GM18499 (cell line): ENCODE results near the gene CLDND2.
"Not testable (repeated sequence)": the region's sequence is repeated elsewhere in the genome, so short reads cannot be mapped to it uniquely, and the experiment has no call there.

Experiments
- ATAC-seq: cut with Tn5 transposase; IDR thresholded peaks from one replicate; pipeline ENCODE4 v1.9.1; 2021; ENCODE audit warnings: moderate number of reproducible peaks; ENCODE audit not compliant: insufficient read depth, unreplicated experiment

The CLDND2 gene, protein sequence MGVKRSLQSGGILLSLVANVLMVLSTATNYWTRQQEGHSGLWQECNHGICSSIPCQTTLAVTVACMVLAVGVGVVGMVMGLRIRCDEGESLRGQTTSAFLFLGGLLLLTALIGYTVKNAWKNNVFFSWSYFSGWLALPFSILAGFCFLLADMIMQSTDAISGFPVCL

DNA sequence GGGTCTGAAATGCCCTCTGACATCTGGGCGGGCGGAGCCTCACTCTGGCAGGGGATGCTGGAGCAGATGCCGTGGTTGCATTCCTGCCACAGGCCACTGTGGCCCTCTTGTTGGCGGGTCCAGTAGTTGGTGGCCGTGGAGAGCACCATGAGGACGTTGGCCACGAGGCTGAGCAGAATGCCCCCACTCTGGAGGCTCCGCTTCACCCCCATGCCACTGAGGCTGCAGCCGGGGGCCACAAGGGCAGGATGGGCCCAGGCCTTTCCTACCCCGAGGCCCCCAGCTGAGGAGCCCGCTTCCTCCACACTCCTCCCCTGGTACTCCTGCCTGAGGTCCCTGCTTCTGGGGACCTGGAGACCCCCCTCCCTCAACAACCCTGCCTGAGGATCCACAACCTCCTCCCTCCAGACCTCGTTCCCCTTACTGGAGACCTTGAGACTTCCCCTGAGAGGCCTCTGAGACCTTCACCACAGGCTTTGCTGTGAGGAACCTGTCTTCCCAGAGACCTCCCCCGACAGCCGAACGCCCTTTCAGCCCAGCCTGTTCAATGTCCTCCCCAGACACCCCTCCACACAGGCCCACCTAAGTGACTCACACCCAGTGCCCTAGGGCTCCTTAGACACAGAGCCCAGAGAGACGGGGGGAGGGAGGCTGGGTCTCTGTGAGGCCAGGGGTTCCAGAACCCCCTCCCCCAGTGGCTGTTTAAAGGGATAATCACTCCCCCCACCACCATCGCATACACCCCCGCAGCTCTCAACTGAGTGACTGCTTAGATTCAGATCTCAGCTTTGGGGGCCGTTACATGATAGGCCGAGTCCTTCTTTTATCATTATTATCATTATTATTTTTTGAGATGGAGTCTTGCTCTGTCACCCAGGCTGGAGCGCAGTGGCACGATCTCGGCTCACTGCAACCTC is at the start of gene CLDND2:
CLDND2 (minus strand) TSS at position 638 of the 917 bp plus-strand sequence; CDS start at position 212, 426 bp downstream.
- ATAC-seq, result no peak

DNA sequence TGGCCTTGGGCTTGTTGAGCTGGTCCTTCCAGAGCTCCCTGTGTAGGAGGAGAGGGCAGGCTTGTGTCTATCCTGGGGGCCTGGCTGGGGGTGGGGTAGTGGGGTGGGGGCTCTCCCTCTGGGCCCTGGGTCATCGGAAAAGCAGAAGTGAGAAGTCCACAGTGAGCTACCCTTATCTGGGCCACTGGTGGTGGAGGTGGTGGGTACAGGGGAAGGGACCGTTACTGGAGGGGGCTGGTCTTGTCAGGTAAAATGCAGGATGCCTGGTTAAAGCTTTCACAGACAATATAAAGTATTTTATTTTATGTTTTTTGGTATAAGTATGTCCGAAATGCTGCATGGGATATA is 49.0 kb upstream of the CLDND2 start:
- no peak for ATAC-seq

DNA sequence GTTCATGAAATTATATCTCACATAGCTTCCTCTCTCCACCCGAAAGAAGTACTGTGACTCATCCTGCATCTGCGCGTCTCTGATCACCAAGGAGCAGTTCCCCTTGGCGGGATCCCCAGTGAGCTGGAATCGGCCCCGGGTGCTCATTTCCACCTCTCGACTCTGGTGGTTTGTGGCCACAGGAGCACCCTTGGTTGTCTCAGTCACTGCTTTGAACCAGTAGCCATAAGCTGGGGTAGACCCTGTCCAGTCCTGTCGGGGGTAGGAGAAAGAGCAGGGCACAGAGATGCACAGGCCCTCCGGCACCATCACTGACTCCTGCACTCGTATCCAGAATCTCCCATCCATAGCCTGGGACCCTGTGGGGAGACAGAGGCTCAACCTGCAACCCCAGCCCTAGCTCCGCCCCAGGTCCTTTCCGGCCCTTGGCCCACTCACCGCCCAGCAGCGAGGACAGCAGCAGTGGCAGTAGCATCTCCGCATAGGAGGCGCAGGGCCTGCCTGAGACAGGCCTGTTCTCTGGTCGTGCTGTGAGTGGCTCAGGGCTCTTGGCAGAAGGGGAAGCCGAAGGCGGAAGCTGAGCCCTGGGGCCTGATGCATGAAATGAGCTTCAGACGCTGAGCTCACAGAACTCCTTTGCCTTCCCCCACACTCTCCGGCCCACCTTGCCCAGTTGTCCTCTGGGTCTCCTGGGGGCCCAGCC is 48.5 kb upstream of the CLDND2 start, which contains the start of gene SIGLEC10:
SIGLEC10 (minus strand) TSS at position 536 of the 703 bp plus-strand sequence; CDS start at position 475, 61 bp downstream.
- no peak for ATAC-seq

GRCh38 chr19:51416422-51416821 is 47.6 kb upstream of the CLDND2 start:
- not testable (repeated sequence) for ATAC-seq

- ATAC-seq, result no peak
Observed at GRCh38 chr19:51415187-51415586, 46.4 kb upstream of the CLDND2 start.

GRCh38 chr19:51410950-51411748 is 42.3 kb upstream of the CLDND2 start:
- ATAC-seq, result no peak

DNA sequence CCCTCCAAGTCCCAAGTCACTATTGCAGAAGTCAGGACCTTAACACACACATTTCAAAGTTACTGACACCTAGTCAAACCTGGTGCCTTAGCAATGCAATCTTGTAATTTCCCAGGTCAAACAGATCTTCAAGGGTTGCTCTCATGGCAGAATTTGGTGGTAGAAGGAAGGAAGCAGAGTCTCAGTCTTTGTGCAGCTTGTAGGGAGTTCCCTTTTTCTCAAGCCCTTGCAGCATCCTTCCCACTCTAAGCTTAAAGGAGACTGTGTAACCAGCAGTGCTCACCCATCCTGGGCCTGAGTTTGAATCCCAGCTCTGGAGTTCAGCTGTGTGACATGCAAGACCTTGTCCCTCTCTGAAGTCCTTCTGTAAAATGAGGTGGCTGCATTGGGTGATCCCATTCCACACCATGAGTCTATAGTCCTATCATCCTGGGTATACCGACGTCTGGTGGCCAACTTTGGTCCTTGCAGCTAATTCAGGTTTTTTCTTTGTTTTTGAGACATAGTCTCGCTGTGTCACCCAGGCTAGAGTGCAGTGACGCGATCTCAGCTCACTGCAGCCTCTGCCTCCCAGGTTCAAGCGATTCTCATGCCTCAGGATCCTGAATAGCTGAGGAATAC is 38.8 kb upstream of the CLDND2 start:
- ATAC-seq, result no peak

GRCh38 chr19:51402117-51402516 is 33.3 kb upstream of the CLDND2 start:
- ATAC-seq, result no peak

DNA sequence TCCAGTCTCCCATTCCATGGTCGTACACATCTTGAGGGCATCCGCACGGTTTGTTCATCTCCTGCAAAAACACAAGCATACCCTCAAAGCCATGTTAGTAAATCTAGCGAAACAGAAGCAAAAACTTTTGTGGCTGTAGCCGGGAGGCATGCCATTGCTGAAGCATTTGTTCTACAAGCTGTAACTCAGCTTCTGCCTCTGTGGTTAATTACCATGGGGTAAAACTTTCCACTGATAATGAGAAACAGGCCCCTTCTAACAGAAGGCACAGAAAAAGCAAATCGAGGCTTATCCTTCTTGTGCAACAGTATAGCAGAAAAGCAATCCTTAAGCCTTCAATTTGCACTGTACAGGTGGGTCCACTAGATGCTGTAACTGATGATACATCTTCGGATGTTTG is 31.1 kb upstream of the CLDND2 start:
- not testable (repeated sequence) for ATAC-seq

DNA sequence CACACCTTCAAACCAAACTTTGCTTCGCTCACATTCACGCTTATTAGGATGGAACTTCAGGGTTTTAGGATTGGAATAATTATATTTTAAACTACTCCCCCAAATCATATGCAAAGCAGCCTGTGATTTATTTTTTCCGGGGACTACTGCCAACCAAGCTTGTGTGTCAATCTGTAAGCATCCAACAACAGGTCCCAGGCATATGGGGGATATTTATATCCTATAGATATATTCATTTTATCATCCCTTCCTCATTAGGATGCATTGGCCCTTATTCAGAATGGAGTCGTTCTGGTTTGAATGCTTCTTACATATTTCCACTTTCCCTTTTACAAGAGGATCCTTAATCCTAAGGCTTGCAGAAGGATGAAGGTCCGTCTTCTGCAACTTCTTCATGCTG is 30.4 kb upstream of the CLDND2 start:
- ATAC-seq, result no peak

DNA sequence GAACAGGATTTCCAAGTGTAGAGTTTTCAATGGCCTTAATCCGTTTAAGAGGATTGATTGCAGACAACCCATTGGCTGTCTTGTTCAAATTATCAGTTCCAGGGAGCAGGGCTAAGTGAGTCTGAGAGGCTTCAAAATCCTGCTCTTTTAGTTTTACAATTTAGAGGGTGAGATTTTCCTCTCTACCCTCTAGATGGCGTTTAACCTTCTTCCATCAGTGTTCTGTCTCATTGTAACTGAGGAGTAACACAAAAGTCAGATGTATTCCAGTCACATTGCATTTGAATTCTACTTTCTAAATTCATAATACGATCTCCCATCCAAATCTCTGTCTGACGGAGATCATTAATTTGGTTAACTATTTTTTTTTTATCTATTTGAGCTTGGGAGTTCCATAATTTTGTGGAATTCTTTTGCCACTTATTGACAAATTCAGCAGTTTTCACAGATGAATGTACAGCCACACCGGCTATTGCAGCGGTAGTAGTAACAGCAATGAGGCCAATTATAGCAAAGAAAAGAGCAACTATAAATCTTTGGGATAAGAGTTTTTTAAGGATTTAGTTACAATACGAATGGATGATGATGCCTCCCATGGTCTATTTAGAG is 29.4 kb upstream of the CLDND2 start:
- ATAC-seq, result no peak

GRCh38 chr19:51397453-51397852 is 28.6 kb upstream of the CLDND2 start:
- ATAC-seq, result not testable (repeated sequence)

DNA sequence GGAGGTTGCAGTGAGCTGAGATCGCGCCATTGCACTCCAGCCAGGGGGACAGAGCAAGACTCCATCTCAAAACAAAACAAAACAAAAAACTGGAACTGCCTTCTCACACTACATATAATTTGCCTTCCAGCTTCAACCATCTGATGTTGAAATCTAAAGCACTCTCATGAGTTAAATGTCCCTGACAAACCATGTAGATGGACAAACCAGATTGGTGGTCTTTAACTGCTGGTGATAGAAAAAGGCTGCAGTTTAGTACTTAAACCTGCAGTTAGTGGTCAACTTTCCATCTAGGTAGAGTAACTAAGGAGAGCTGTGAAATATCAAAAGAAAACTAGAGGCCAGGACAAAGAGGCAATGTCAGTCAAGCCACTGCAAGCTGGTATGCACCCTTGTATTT is 27.4 kb upstream of the CLDND2 start:
- no peak for ATAC-seq

GRCh38 chr19:51394050-51394836 is 25.4 kb upstream of the CLDND2 start:
- peak; percentile 66 for ATAC-seq

GRCh38 chr19:51392701-51393100 is 23.9 kb upstream of the CLDND2 start:
- ATAC-seq, result no peak

DNA sequence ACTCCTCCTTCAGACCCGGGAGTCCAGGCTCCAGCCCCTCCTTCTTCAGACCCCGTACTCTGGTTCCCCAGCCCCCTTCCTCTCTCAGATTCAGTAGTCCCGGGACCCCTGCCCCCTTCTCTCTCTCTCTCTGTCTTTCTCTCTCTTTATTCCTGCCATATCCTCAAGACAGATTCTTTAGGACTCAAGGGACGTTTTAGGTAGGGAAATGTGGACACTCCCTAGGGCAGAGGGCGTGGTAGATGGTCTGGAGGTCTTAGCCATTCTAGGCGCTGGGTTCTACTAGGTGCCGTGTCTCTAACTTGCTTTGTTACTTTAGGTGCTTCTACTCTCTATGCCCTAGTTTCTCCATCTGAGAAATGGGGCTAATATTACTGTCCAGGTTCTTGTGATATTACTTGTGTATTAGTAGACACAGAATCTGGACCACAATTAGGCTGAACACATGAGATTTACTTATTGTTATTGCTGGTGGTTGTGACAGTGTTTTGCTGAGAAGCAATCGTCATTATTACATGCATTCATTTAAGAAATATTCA is 22.3 kb upstream of the CLDND2 start:
- ATAC-seq, result no peak

DNA sequence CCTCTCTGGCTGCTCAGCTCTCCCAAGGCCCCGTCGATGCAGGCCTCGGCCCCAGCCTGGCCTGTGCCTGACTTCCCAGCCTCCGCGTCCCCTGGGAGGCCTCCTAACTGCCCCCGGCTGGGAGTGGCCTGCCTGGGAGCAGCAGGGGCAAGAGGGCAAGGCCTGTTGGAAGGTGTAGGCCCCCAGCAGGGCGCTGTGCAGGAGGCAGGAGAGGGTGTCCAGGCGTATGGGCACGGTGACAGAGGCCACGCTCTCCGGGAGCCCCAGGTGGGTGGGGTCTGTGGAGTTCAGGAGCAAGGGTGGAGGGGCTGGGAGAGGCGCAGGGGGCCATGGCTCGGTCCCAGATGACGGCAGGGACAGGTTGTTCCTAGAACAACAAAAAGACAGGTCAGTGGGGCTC is 20.3 kb upstream of the CLDND2 start:
- no peak for ATAC-seq

DNA sequence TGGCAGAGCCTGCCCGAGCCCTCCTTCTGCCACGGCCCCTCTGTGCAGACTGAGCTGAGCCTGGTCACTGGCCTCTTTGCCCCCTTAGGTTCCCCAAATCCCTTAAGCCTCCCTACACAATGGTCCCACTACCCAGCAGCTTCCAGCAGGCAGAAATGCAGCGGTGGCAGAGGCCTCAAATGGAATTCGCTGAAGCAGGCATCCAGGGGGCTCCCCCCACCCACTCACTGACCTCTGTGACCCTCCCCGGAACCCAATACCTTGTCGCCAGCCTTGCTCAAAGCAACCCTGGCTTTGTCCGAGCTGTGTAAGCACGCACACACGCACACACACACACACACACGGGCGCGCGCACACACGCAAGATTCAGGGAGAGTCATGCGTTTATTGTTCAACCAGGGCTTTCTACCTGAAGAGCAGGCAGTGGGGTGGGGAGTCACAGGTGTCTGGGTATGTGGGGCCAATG is 19.2 kb upstream of the CLDND2 start, which contains the start of gene LIM2:
LIM2 (minus strand) TSS at position 51 of the 466 bp plus-strand sequence. CDS start 531 bp downstream, outside the sequence.
- no peak for ATAC-seq
